Stimulated activated CD4-positive, alpha-beta T cell treated with anti-CD3 and anti-CD28 coated beads, Interleukin-4, amount 100 ng/mL, for 24 hours (primary cell): ENCODE measurements around the gene GRIN3B.
A peak's percentile ranks its signal among the peaks of the same experiment; 100 is the strongest.

Source experiments
- DNase-seq: peaks from one replicate; pipeline ENCODE4 v3.0.0-alpha.2; 2020

GRIN3B gene

DNA sequence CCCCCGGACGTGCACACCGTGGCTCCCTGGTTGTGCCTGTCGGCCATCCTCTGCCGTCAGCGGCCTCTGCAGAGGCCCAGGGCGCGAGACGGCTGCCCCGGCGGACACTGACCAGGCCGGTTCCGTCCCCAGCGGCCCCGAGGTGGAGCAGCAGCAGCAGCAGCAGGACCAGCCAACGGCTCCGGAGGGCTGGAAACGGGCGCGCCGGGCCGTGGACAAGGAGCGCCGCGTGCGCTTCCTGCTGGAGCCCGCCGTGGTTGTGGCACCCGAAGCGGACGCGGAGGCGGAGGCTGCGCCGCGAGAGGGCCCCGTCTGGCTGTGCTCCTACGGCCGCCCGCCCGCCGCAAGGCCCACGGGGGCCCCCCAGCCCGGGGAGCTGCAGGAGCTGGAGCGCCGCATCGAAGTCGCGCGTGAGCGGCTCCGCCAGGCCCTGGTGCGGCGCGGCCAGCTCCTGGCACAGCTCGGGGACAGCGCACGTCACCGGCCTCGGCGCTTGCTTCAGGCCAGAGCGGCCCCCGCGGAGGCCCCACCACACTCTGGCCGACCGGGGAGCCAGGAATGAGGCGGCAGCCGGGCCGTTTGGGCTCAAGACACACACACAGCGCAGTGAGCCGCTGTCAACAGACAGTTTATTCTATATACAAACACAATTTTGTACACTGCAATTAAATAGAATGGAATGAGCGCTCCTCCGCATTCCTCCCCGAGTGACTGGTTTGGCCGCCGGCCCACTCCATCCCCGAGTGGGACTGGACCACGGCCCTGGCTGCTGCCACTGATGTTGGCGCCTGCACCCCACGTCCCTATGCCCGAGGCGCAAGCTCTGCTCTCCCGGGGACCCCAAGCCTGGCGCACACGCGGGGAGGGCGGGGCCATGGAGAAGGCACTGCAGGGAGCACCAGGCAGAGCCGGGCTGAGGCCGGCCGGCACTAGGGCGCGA is 9.1 kb downstream of the GRIN3B start:
- no peak for DNase-seq

GRCh38 chr19:1009981-1010538 is 9.8 kb downstream of the GRIN3B start:
- no peak for DNase-seq

GRCh38 chr19:1010586-1011510 is 10.6 kb downstream of the GRIN3B start:
- no peak for DNase-seq

DNA sequence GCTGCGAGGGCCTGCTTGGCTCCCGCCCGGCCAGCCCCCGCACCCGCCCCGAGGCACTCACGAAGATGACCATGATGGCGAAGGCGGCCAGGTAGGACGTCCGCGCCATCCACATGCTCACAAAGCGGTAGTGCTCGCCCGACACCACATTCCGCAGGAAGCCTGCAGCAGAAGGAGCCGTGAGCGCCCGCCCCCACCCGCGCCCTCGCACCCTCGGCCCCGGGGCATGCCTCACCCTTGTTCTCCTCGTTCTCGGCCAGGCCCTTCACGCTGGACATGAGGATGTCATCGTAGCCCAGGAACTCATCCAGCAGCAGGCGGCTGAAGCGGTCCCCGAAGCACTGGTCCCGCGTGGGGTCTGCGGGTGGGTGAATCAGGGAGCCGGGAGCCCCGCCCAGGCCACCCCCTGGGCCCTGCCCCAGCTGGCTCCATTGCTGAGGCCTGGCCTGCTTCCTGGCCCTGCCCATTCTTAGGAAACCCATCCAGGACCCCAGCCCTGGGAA is 11.7 kb downstream of the GRIN3B start:
- DNase-seq: no peak

DNA sequence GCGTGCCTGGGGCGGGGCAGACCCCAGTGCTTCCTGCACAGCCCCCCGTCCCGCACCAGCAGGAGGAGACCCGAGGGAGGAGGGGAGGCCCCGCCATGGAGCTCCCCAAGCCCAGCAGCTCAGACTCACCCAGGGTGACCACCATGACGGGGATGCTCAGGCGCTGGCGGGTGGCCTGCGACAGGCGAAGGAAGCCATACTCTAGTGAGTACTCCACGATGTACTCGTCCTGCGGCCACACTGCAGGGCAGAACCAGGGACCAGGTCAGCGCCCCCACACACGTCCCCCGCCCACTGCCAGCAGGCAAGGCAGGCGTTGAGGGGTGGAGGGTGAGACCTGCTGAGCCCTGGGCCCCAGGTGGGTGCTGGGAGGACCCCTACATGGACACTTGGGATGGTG is 12.1 kb downstream of the GRIN3B start:
- no peak for DNase-seq

DNA sequence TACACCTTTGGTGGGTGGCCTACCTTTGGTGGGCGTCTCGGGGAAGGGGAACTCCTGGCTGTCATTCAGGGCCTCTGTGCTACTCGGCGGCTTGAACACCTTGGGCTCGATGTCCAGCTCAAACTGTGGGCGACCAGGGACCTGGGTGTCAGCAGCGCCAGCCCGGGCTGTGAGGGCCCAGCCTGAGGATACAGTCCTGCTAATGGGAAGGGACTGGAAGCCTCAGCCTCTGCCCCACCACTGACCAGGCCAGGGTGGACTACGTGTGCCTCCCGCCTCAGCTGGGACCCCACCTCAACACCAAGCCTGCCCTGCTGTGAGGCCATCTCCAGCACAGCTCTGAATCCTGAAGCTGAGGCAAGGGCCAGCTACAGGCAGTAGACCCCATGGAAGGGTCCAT is 13.0 kb downstream of the GRIN3B start:
- no peak for DNase-seq

DNA sequence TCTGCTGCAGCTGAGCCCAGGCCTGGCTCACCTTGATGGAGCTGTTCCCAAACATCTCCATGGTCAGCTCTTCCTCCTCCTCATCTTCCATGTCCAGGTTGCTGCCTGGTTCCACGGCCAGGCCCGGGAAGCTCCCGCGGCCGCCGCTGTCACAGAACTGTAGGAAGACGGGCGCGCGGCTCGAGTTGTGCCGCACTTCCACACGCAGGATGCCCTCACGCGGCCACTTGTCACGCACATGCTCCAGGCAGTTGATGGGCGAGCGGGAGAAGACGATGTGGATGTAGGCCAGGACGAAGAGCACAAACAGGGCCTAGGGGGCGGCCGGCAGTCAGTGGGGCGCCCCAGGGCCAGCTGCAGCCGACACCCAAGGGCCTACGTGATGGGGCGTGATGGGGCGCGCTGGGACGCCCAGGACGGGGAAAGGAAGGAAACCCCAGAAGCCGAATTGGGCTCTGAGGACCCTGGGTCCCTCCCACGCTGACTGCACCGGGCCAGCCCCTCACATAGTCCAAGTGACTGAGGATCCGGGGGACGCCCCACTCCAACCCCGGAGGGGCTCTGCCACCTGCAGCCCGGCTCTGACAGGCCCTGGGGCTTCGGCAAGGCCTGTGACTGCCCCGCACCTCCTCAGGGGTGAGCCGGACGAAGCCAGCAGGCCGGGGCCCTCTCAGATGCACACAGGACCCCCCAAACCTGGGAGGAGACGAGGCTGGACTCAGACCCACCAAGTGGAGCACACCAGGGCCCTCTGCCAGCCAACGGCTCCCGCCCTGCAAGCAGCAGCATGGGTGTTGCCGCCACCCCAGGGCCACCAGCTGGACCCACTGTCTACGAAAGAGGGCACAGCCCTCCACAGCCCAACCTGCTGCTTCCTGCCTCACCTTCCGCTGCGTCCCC is 14.2 kb downstream of the GRIN3B start:
- DNase-seq: no peak

DNA sequence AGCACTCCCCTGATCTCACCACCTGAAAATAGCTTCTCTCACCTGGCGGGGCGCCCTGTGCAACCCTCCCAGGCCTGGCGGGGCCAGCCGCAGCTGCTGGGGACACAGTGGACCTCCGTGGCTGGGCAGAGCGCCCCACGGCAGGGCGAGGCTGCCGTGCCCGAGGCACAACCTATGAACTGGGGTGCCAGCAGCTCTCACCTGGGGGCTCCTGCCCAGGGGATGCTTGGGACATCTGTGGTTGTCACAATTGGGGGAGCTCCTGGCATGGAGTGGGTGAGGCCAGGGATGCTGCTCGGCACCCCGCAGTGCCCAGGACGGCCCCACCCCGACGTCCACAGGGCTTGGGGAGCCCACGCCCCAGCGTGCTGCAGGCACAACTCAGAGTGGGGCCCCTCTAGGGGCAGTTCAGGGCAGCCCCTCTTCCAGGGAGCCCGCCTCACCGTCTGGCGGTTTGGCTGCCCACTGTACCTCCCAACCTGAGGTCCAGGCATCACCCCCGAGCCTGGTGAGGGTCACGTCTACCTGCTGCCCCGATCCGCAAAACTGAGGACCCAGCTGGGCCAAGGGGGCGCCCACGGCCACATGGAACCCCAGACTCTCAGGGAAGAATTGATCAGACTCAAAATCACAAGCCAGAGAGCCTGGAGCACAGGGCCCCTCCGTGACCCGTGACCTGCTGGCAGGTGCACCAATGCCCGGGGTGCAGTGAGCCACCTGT is 15.0 kb downstream of the GRIN3B start:
- DNase-seq: no peak

- no peak for DNase-seq
Observed at GRCh38 chr19:1015782-1016646, 15.8 kb downstream of the GRIN3B start.

- DNase-seq: no peak
Observed at GRCh38 chr19:1016647-1017114, 16.5 kb downstream of the GRIN3B start.

GRCh38 chr19:1017115-1017905 is 17.1 kb downstream of the GRIN3B start:
- no peak for DNase-seq

GRCh38 chr19:1017906-1018305 is 17.7 kb downstream of the GRIN3B start:
- DNase-seq: no peak

- DNase-seq: no peak
Observed at GRCh38 chr19:1018393-1018792, 18.2 kb downstream of the GRIN3B start.

DNA sequence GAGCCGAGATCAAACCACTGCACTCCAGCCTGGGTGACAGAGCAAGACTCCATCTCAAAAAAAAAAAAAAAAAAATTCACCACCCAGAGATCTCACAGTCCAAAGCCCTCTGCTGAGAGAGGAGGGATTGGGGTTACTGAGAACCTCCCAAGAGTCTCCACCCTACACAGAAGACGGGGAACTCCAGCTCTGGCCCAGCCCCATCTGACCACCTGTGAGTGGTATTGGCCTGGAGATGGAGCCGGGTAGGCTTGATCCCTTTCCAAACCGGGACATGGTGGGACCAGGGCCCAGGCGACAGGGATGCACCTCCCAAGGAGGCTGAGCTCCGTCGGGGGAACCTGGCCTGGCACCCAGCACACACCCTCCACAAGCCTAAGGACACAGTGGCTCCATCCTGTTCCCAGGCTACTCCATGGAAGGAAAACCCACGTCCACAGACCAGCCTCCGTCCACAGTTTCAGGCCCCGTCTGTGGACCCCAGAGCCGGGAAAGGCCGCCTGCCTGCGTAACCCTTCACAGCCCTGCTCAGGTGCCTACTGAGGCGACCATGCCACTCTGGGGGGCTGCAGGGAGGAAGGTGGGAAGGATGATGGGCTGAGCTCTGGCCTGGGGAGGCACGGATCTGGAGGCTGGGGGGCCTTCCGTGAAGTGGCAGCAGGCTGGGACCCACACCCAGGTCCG is 18.9 kb downstream of the GRIN3B start:
- DNase-seq: no peak

DNA sequence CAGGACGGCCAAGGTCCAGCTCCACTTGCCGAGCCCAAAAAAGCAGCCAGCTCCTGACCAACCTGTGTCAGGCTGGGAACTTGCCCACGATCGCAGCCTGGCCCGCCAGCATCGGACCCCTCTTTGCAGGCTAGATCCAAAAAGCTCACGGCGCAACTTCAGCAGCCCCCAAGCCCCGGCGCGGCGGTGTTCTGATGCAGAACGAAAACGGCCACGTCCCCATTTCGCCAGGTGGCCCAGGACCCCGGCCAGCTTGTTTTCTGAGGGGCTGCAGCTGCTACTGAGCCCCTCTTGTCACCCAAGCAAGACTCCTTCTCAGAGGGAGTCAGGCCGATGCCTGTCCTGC is 19.4 kb downstream of the GRIN3B start:
- no peak for DNase-seq

- DNase-seq: peak; percentile 37
Observed at GRCh38 chr19:1019980-1020867, 20.0 kb downstream of the GRIN3B start.

GRCh38 chr19:1020868-1021425 is 20.7 kb downstream of the GRIN3B start, which contains the start of gene TMEM259:
TSS of gene TMEM259 (minus strand) at chr19:1021123. CDS start at chr19:1020996, 127 bp downstream.
- DNase-seq: peak; percentile 97
